ENCODE results near the gene RPL37A. TPM values are rescaled to one million over a fixed set of nuclear protein-coding genes. Genes with fewer than 3 reads are reported as not detected.

The RPL37A gene
- total and polyA plus RNA-seq, 9 of the 15 experiments (the other 6 are each of a cell fraction or from before 2014, with no cell fraction given) = 1,938 to 3,349 (median 2,436) TPM

DNA sequence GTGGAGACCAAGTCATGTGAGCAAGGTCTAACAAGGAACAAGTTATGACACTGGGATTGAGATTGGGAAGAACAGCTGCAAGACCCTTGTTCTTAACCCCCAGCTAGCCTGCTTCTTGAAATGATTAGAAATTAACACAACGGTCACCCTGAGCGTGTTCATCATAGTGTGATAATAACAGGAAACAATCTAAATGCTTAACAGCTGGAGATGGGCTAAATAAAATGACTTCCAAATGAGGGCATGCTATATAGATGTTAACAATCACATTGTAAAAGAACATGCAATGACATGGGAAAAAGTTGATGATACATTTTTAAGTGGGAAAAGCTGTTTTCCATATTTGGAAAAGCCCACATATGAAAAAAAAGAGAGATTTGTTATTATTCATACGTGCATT is 47.6 kb downstream of the RPL37A start:
- CTCF ChIA-PET (ENCODE audit: low intra/inter-chr PET ratio) = no interaction called here
- intact Hi-C loops (cut with micrococcal nuclease) (no loop called here), in situ Hi-C loops (cut with MboI) (loop anchor here (25.0 kb wide), 1 partner anchor 966 kb away; no protein-coding TSS in a partner anchor)
- DNase-seq (ENCODE audit: extremely low read depth in 1 of 4, low spot score in 3 of 4) (no peak), FAIRE-seq (no peak), ATAC-seq (no peak)
- BruUV-seq (replicated peaks) = no TSS peak
- H3K4me1 ChIP-seq (replicated peaks in 1 of 2; ENCODE audit: control insufficient read depth in 2 of 2, insufficient read depth in 2 of 2, low read length in 2 of 2) = no peaks in the 10 kb centered on the region; a peak in 1 of 5 replicates
- H2AFZ ChIP-seq (ENCODE audit: low read depth, low read length) = no peak overlapping the region
- no peak overlapping the region for H3K27ac ChIP-seq (ENCODE audit: extremely low read depth, low read depth, low read length)
- 0% methylated on average over 3 of the region's 3 CpGs for WGBS (ENCODE audit: insufficient coverage, low coverage, missing lambda C conversion rate)
- no peaks in the 10 kb centered on the region for H3K9me1 ChIP-seq (ENCODE audit: control insufficient read depth, insufficient read depth, low read length)
- no peak overlapping the region for H3K9ac ChIP-seq (ENCODE audit: insufficient read depth in 1 of 2, low read depth in 2 of 2, low read length in 2 of 2)
- POLR2A ChIA-PET = no interaction called here
- H3K27me3 ChIP-seq (ENCODE audit: control insufficient read depth in 2 of 2, insufficient read depth in 2 of 2, low read length in 2 of 2) = peaks cover 0 to 29% of the 10 kb centered on the region in 2 experiments; a peak in 2 of 5 replicates
- TF ChIP-seq IRF2 (CRISPR knock-in tag; IDR thresholded peaks at IDR 0.05) (no peak), PHB (CRISPR knock-in tag; IDR thresholded peaks at IDR 0.05) (no peak), ZNF316 (IDR thresholded peaks at IDR 0.05) (no peak), NR2F6 (CRISPR knock-in tag; IDR thresholded peaks at IDR 0.05) (no peak), HNRNPUL1 (IDR thresholded peaks at IDR 0.05; ENCODE audit: low read length) (no peak), ZNF609 (CRISPR knock-in tag; IDR thresholded peaks at IDR 0.05; ENCODE audit: borderline replicate concordance) (no peak), NEUROD1 (IDR thresholded peaks at IDR 0.05; ENCODE audit: borderline replicate concordance, low read depth, low read length, partially characterized antibody) (no peak), MAX (CRISPR knock-in tag; IDR thresholded peaks at IDR 0.05) (no peak), KAT8 (IDR thresholded peaks at IDR 0.05; ENCODE audit: low read depth) (no peak), KDM4B (IDR thresholded peaks at IDR 0.05; ENCODE audit: borderline replicate concordance in 2 of 2, low read depth in 1 of 2) (no peak), NR2C2 (CRISPR knock-in tag; IDR thresholded peaks at IDR 0.05) (no peak), NR2C2 (tag; IDR thresholded peaks at IDR 0.05) (no peak)
- no peak overlapping the region for H3K4me2 ChIP-seq (ENCODE audit: insufficient read depth, low read length)
- no peaks in the 10 kb centered on the region for H3K9me3 ChIP-seq (replicated peaks; ENCODE audit: control insufficient read depth, insufficient read depth, low read depth, low read length)
- H3K4me3 ChIP-seq = no peak overlapping the region
- H3K79me2 ChIP-seq (ENCODE audit: control insufficient read depth, insufficient read depth, low read length) = no peaks in the 10 kb centered on the region
- no peaks in the 10 kb centered on the region for H3K36me3 ChIP-seq (ENCODE audit: control insufficient read depth, insufficient read depth, low read length)
- H4K20me1 ChIP-seq (replicated peaks; ENCODE audit: control insufficient read depth, insufficient read depth, low read length) = no peaks in the 10 kb centered on the region
